Activated gamma-delta T cell (primary cell): ENCODE data around the gene LAMC1.

Source experiments
- DNase-seq: peaks from one replicate; lab custom pipeline; 2025; lab: John Stamatoyannopoulos, UW

Gene LAMC1

GRCh38 chr1:183021405-183022201 is 1.6 kb upstream of the LAMC1 start:
- no peak for DNase-seq

DNA sequence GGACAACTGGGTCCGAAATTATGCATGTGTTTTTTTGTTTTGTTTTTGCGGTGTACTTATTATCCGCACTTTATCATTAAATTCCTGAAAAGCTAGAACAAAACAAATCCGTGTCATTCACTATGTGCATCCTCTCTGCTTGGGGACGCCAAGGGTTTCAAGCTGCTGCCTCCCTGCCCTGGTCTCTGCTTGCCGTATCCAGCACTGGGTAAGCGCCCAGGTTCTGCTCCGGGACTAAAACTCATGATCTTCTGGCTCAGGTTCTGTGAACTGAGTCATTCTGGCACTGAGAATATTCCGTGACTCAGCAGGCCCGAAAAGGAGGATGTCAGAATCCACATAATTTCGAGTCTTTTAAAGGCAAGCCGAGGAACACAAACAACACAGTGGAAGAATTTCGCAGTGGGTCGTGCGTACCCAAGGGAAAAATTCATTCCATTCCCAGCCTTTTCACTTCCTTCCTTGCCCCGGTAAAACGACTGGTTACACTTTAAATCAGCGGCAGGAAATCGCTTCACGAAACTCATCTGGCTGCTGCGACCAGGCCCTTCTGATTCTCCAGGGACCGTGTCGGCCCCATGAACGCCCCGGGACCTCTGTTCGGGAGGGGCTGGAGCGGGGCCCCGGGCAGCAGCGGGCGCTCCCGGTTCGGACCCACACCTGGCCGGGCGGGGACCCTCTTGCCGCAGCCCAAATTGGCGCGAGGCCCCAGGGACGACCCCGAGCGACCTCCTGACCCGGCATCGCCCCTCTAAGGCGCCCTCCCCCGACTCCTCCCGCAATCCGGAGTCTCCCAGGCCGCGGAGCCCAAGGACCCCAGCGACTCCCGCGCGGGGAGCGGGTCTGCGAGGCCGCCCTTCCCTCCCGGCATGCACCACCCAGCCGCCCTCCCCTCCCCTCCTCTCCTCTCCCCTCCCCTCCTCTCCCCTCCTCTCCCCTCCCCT is 746 bp upstream of the LAMC1 start:
- DNase-seq: no peak

GRCh38 chr1:183023601-183024316 is 539 bp downstream of the LAMC1 start:
- DNase-seq: no peak

DNA sequence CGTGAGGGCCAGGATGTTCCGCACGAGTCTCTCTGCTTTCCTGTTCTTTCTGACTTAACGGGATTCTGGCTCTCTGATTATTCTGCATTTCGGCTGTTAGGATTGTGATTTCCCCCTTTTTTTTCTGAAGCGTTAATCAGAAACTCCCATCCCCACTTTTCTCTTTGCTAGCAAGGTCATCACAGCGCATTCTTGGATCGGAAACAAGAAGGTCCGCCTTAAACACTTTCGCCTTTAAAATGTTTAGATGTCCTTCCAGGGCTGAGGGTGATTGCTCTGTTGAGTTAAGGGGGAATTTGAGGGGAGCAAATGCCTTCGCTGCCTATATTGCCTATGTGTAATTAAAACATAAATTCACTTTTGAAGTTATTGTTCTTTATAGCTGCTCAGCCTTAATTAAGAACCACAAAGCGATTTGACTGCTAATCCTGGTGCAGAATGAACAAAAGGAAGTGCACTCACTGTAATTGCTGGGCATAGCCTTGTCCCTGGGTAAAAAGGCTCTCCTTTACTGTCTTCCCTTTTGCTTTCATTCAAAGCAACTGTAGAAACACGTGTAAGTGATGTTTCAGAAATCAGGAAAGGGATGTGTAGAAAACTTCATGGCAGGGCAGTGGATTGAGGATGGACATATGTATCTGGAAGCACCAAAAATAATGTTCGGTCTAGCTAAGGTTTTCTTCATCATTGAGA is 1.2 kb downstream of the LAMC1 start:
- no peak for DNase-seq

DNA sequence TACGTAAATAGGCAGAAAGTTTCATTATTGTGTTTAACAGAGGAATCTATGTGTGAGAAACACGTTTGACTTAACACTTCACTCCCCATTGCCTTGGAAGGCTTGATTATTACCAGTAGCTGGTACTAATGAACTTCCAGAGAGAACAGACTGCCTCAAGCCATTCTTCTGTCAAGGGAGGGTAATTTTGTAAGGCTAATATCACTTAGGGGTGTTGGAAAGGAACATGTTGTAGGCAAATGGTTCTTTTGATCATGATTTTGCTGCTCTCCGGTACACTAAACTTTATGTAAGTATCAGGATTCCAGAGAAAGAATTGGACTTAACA is 1.8 kb downstream of the LAMC1 start:
- DNase-seq: no peak

GRCh38 chr1:183025782-183026774 is 2.9 kb downstream of the LAMC1 start:
- no peak for DNase-seq

DNA sequence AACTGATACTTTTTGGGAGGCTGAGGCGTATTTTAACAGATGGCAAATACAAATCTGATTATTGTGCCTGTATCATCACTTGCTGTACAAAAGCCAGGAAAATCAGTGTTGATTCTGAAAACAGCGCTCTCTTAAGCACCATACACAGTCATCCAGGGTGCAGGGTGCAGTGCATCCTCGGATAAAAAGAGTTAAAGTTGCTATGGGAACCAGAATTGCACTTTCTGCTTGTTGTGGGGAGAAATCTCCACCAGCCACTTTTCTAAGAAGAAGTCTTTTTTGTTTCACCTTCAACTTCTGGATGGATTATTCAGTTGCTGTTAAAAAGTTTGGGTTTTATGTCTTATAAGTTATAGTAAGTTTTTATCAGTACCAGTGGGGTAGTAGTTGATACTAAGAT is 3.8 kb downstream of the LAMC1 start:
- DNase-seq: no peak

GRCh38 chr1:183027791-183028190 is 4.6 kb downstream of the LAMC1 start:
- no peak for DNase-seq

- no peak for DNase-seq
These were observed 6.4 kb downstream of the LAMC1 start for GRCh38 chr1:183029591-183030000.

GRCh38 chr1:183030053-183030452 is 6.8 kb downstream of the LAMC1 start:
- DNase-seq: no peak

DNA sequence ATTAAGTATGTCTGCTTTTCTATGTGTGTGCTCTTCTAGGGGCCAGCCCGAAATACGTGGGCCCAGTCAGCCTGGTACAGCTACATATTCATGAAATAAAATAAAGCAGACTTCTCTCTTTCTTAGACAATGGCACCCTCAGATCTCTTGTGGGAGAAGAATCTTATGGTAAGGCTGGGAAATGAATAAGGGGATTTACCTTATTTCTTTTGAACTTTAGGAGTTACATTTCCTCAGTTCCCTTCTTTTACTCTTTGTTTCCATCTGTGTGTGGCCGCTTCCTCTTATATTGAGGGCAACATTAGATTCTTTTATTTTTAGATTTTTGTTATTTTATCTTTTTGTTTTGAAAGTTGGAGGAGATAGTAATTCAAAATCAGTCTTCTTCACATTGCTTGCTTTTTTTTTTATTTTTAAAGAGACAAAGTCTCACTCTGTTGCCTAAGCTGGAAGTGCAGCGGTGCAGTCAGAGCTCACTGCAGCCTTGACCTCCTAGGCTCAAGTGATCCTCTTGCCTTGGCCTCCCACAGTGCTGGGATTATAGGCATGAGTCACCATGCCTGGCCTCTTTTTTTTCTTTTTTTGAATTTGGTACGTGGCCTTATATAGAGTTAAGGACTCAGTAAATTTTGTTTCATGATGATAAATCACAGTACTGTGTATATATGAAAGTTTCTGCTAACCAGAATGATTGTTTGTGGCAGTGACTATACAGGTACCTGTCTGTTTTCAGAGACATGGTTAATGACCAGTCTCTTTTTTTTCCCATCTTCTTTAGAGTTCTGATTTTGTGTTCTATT is 9.1 kb downstream of the LAMC1 start:
- no peak for DNase-seq

GRCh38 chr1:183033205-183033604 is 10.0 kb downstream of the LAMC1 start:
- no peak for DNase-seq

DNA sequence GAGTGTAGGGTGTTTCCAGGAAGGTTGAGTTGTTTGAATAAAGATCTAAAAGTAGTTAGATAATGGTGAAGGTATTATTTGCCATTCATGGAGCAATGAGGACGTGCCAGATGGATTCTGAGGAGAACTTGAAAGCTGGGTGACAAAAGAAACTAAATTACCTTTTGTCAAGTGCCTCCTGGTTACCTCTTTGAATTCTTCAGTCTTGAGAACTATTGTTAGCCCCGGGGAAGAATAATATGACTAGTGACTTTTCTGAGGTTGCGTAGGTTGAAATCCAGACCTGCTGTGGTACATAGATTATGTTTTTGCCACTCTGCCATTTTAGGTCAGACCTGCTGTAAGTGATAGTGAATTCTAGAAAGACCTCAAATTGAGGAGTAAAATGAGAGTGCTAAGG is 11.5 kb downstream of the LAMC1 start:
- DNase-seq: no peak

- DNase-seq: no peak
These were observed 15.2 kb downstream of the LAMC1 start for GRCh38 chr1:183038333-183038866.

DNA sequence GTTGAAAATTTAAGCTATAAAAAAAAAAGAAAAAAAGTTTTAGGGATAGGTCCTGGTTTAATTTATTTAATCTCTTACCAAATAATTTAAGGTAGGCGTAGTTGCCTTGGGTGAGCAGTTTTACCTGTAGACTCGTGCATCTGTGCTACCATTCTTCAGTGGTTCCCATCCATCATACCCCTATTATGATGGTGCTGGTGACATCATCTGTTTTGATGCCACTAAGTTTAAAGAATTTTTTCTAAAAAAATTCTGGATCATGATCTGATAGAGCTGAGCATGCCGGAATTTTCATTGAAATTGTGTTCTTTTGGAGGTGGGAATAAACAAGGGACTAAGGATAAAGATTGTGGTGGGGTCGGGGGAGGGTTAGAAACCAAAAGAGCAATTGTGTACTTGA is 15.7 kb downstream of the LAMC1 start:
- no peak for DNase-seq

DNA sequence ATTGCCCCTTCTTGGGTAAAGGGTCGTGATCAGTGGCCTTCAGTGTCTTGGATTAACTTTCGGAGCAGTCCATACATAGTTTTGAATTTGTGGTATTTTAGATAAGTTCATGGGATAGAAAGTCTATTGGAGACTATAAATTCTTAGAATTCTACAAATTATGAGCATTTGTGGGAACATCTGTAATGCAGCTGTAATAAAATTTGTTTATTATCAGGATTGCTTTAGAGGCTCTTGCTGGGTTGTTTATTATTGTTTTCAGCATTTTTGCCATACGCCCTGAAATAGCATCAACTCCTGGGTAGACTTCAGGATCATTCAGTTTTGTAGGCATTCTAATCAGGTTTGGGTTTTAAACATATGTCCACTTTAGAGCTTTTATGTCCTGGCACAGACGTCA is 16.1 kb downstream of the LAMC1 start:
- DNase-seq: no peak

DNA sequence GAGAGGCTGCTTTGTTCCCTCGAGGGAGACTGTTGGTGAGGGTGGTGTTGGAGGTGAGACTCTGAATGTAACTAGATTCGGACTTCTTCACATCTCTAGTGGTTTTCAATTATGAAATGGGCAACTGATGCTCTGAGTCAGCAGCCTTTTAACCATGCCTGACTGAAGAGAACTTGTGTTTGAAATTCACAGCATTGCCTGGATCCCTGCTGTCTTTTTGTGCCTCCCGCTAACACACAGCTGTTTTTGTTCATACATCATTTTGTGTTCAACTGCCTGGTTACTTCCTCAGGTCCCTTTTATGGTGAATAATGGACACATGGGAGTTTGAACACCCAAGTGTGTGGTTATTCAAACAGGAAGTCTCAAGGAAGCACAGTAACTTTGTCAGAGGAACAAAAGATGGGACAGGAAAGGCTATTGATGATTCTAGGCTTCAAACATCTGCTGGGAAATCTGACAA is 16.8 kb downstream of the LAMC1 start:
- no peak for DNase-seq

DNA sequence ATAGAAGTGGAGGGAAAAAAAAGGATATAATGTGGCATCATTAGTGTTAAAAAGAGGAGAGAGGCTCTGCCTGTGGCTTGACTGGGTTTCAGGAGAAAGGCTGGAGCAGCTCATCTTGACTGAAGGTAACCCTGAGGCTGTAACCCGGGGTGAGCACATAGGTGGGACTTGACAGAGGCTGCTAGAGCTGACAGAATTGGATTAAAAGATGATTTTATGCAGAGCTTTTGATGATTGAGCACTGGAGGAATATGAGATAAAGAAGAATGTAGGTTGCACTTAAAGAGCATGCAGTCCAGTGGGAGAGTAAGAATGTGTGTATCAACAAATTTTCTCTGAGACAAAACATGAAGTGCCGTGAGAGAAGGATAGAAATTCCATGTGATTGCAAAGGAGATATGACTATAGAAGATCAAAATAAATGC is 17.3 kb downstream of the LAMC1 start:
- no peak for DNase-seq

DNA sequence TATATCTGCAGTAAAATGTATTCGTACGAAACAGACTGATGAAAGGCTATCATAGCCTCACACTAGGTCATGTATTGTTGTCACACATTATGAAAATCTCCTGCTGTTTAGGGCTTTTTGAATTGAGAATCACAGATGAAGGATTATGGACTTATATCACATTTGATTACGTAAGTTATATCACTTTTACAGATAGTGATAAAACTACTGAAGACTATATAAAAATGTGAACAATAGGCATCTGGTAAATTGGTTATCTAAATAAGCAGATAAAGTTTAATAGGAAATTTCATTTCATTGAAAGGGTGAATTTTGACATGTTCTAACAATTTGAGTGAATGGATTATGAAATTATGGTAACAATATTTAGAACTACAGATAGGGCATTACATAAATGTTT is 20.0 kb downstream of the LAMC1 start:
- no peak for DNase-seq
